HL-60/S4 treated with retinoic acid at 250 ng/mL for 4 days and 3 days (cell line): Measurements from ENCODE around the gene KMT2C.
"Not testable (repeated sequence)": the region's sequence is repeated elsewhere in the genome, so short reads cannot be mapped to it uniquely, and the experiment has no call there.

Source experiments
- in situ Hi-C: fragments of 300-500 bp; cut with MboI; formaldehyde crosslinking; loops from 2 replicates; pipeline ENCODE4 v1.7.0; 2022; ENCODE audit warnings: low sequenced_read_pairs

The KMT2C gene

GRCh38 chr7:152315845-152316244, 120.0 kb downstream of the KMT2C start:
- in situ Hi-C loops, result no loop called here

GRCh38 chr7:152313831-152314604, 121.8 kb downstream of the KMT2C start:
- in situ Hi-C loops, result no loop called here

GRCh38 chr7:152313217-152313616, 122.6 kb downstream of the KMT2C start:
- in situ Hi-C loops, result no loop called here

- in situ Hi-C loops, result no loop called here
Measured at GRCh38 chr7:152312316-152312715, 123.5 kb downstream of the KMT2C start.

- in situ Hi-C loops, result no loop called here
Measured at GRCh38 chr7:152307902-152308301, 127.9 kb downstream of the KMT2C start.

GRCh38 chr7:152299542-152300143, 136.2 kb downstream of the KMT2C start:
- in situ Hi-C loops, result not testable (repeated sequence)

- in situ Hi-C loops, result no loop called here
Measured at GRCh38 chr7:152292897-152293296, 142.9 kb downstream of the KMT2C start.

- in situ Hi-C loops, result not testable (repeated sequence)
Measured at GRCh38 chr7:152286972-152287371, 148.8 kb downstream of the KMT2C start.

- in situ Hi-C loops, result not testable (repeated sequence)
Measured at GRCh38 chr7:152286219-152286618, 149.6 kb downstream of the KMT2C start.

GRCh38 chr7:152284998-152285397, 150.8 kb downstream of the KMT2C start:
- in situ Hi-C loops, result not testable (repeated sequence)

GRCh38 chr7:152277687-152278086, 158.1 kb downstream of the KMT2C start:
- in situ Hi-C loops, result not testable (repeated sequence)

GRCh38 chr7:152270427-152270826, 165.4 kb downstream of the KMT2C start:
- in situ Hi-C loops, result not testable (repeated sequence)

- in situ Hi-C loops, result not testable (repeated sequence)
Measured at GRCh38 chr7:152266859-152267258, 168.9 kb downstream of the KMT2C start.

GRCh38 chr7:152264915-152265314, 170.9 kb downstream of the KMT2C start:
- in situ Hi-C loops, result not testable (repeated sequence)

GRCh38 chr7:152262146-152262545, 173.7 kb downstream of the KMT2C start:
- in situ Hi-C loops, result not testable (repeated sequence)

- in situ Hi-C loops, result not testable (repeated sequence)
Measured at GRCh38 chr7:152259645-152260044, 176.2 kb downstream of the KMT2C start.

GRCh38 chr7:152247851-152248250, 188.0 kb downstream of the KMT2C start:
- in situ Hi-C loops, result not testable (repeated sequence)

GRCh38 chr7:152245417-152245816, 190.4 kb downstream of the KMT2C start:
- in situ Hi-C loops, result not testable (repeated sequence)

GRCh38 chr7:152243464-152243863, 192.3 kb downstream of the KMT2C start:
- in situ Hi-C loops, result not testable (repeated sequence)

- in situ Hi-C loops, result not testable (repeated sequence)
Measured at GRCh38 chr7:152241301-152241700, 194.5 kb downstream of the KMT2C start.

GRCh38 chr7:152236306-152236705, 199.5 kb downstream of the KMT2C start:
- in situ Hi-C loops, result not testable (repeated sequence)

GRCh38 chr7:152234421-152234820, 201.4 kb downstream of the KMT2C start:
- in situ Hi-C loops, result not testable (repeated sequence)
